Measurements from ENCODE around the gene DEPDC5. TPM values are rescaled to one million over a fixed set of nuclear protein-coding genes. Genes with fewer than 3 reads are reported as not detected.
A peak's percentile ranks its signal among the peaks of the same experiment; 100 is the strongest.
"Not testable (repeated sequence)": the region's sequence is repeated elsewhere in the genome, so short reads cannot be mapped to it uniquely, and the experiment has no call there.

DEPDC5 gene
- total RNA-seq, 1 donor from 2014 or later, result 13.0 TPM

GRCh38 chr22:31800065-31800464 lies 46.2 kb downstream of the DEPDC5 start:
- TF ChIP-seq CTCF (IDR thresholded peaks at IDR 0.05; ENCODE audit: insufficient read depth, low read depth, low read length), result no peak
- no peak for TF ChIP-seq EZH2 (IDR thresholded peaks at IDR 0.05; ENCODE audit: insufficient read depth, low read length)

GRCh38 chr22:31800861-31801260 lies 47.0 kb downstream of the DEPDC5 start:
- not testable (repeated sequence) for H3K27me3 ChIP-seq (ENCODE audit: insufficient read depth, low read length); FAIRE-seq; H3K4me3 ChIP-seq (ENCODE audit: insufficient read depth, low read depth, low read length); H3K4me2 ChIP-seq (ENCODE audit: low read length); H3K4me1 ChIP-seq (ENCODE audit: insufficient read depth, low read length); H3K9me3 Mint-ChIP-seq (ENCODE audit: unreplicated experiment); DNase-seq (ENCODE audit: low read depth); H3K9ac ChIP-seq (ENCODE audit: low read length); H2AFZ ChIP-seq (ENCODE audit: low read depth, low read length); H3K79me2 ChIP-seq (ENCODE audit: insufficient read depth, low read length); H3K4me1 Mint-ChIP-seq (ENCODE audit: low read depth, unreplicated experiment); H3K4me3 Mint-ChIP-seq (ENCODE audit: unreplicated experiment); H3K27me3 Mint-ChIP-seq (ENCODE audit: low read depth, unreplicated experiment); H3K9me3 ChIP-seq (ENCODE audit: insufficient read depth, low read depth, low read length); H4K20me1 ChIP-seq (ENCODE audit: insufficient read depth, low read length); H3K27ac ChIP-seq (ENCODE audit: low read depth, low read length); H3K27ac Mint-ChIP-seq (ENCODE audit: unreplicated experiment)
- H3K36me3 Mint-ChIP-seq (ENCODE audit: low read depth, unreplicated experiment), result peaks cover 29% of the 10 kb centered on the region
- peaks cover 29% of the 10 kb centered on the region for H3K36me3 ChIP-seq (ENCODE audit: insufficient read depth, low read length)

More at GRCh38 chr22:31800065-31800464, 46.2 kb downstream of the DEPDC5 start:
- Histone ChIP-seq H3K27me3 (ENCODE audit: insufficient read depth, low read length) (no peaks in the 10 kb centered on the region), H4K20me1 (ENCODE audit: insufficient read depth, low read length) (no peaks in the 10 kb centered on the region), H2AFZ (ENCODE audit: low read depth, low read length) (no peak overlapping the region), H3K27ac (ENCODE audit: low read depth, low read length) (no peak overlapping the region), H3K9me3 (ENCODE audit: insufficient read depth, low read depth, low read length) (no peaks in the 10 kb centered on the region), H3K4me3 (ENCODE audit: insufficient read depth, low read depth, low read length) (no peak overlapping the region), H3K4me2 (ENCODE audit: low read length) (no peak overlapping the region), H3K36me3 (ENCODE audit: insufficient read depth, low read length) (peaks cover 24% of the 10 kb centered on the region), H3K79me2 (ENCODE audit: insufficient read depth, low read length) (no peaks in the 10 kb centered on the region), H3K4me1 (ENCODE audit: insufficient read depth, low read length) (no peaks in the 10 kb centered on the region), H3K9ac (ENCODE audit: low read length) (no peak overlapping the region)
- DNase-seq (ENCODE audit: low read depth), result peak; percentile 43
- H3K36me3 Mint-ChIP-seq (ENCODE audit: low read depth, unreplicated experiment), result peaks cover 26% of the 10 kb centered on the region
- no peak overlapping the region for H3K4me3 Mint-ChIP-seq (ENCODE audit: unreplicated experiment)
- no peak for FAIRE-seq
- no peaks in the 10 kb centered on the region for H3K4me1 Mint-ChIP-seq (ENCODE audit: low read depth, unreplicated experiment)
- no peaks in the 10 kb centered on the region for H3K27me3 Mint-ChIP-seq (ENCODE audit: low read depth, unreplicated experiment)
- H3K27ac Mint-ChIP-seq (ENCODE audit: unreplicated experiment), result no peak overlapping the region
- H3K9me3 Mint-ChIP-seq (ENCODE audit: unreplicated experiment), result no peaks in the 10 kb centered on the region

GRCh38 chr22:31802575-31802974 lies 48.8 kb downstream of the DEPDC5 start:
- no peak overlapping the region for H3K4me3 Mint-ChIP-seq (ENCODE audit: unreplicated experiment)
- FAIRE-seq (no peak), DNase-seq (ENCODE audit: low read depth) (no peak)
- no peaks in the 10 kb centered on the region for H3K79me2 ChIP-seq (ENCODE audit: insufficient read depth, low read length)
- peaks cover 30% of the 10 kb centered on the region for H3K36me3 Mint-ChIP-seq (ENCODE audit: low read depth, unreplicated experiment)
- no peaks in the 10 kb centered on the region for H3K9me3 Mint-ChIP-seq (ENCODE audit: unreplicated experiment)
- no peaks in the 10 kb centered on the region for H3K4me1 Mint-ChIP-seq (ENCODE audit: low read depth, unreplicated experiment)
- no peaks in the 10 kb centered on the region for H3K9me3 ChIP-seq (ENCODE audit: insufficient read depth, low read depth, low read length)
- TF ChIP-seq EZH2 (IDR thresholded peaks at IDR 0.05; ENCODE audit: insufficient read depth, low read length) (no peak), CTCF (IDR thresholded peaks at IDR 0.05; ENCODE audit: insufficient read depth, low read depth, low read length) (no peak)
- H3K4me2 ChIP-seq (ENCODE audit: low read length), result no peak overlapping the region
- peaks cover 34% of the 10 kb centered on the region for H3K36me3 ChIP-seq (ENCODE audit: insufficient read depth, low read length)
- H3K9ac ChIP-seq (ENCODE audit: low read length), result no peak overlapping the region
- no peaks in the 10 kb centered on the region for H4K20me1 ChIP-seq (ENCODE audit: insufficient read depth, low read length)
- no peak overlapping the region for H3K27ac Mint-ChIP-seq (ENCODE audit: unreplicated experiment)
- H2AFZ ChIP-seq (ENCODE audit: low read depth, low read length), result no peak overlapping the region
- H3K27me3 Mint-ChIP-seq (ENCODE audit: low read depth, unreplicated experiment), result no peaks in the 10 kb centered on the region
- H3K27me3 ChIP-seq (ENCODE audit: insufficient read depth, low read length), result no peaks in the 10 kb centered on the region
- no peak overlapping the region for H3K4me3 ChIP-seq (ENCODE audit: insufficient read depth, low read depth, low read length)
- H3K27ac ChIP-seq (ENCODE audit: low read depth, low read length), result no peak overlapping the region
- no peaks in the 10 kb centered on the region for H3K4me1 ChIP-seq (ENCODE audit: insufficient read depth, low read length)
